Type B pancreatic cell (in vitro differentiated cells): Measurements from ENCODE around the gene C11orf71. TPM values are rescaled to one million over a fixed set of nuclear protein-coding genes. Genes with fewer than 3 reads are reported as not detected.

Experiments
- DNase-seq: peaks from one replicate; pipeline ENCODE4 v3.0.0; 2021; ENCODE audit warnings: mixed read lengths; ENCODE audit not compliant: unreplicated experiment; ENCODE audit errors: extremely low spot score
- H3K27ac Mint-ChIP-seq: 2 replicates; pipeline ENCODE4 v1.8.0; 2021; ENCODE audit warnings: mild to moderate bottlenecking, mixed read lengths
- H3K27me3 Mint-ChIP-seq: 2 replicates; pipeline ENCODE4 v1.8.0; 2021; ENCODE audit warnings: mixed read lengths
- H3K36me3 Mint-ChIP-seq: 2 replicates; pipeline ENCODE4 v1.8.0; 2021; ENCODE audit warnings: mixed read lengths
- H3K4me1 Mint-ChIP-seq: one replicate; pipeline ENCODE4 v1.8.0; 2021; ENCODE audit warnings: mixed read lengths; ENCODE audit not compliant: unreplicated experiment
- H3K4me3 Mint-ChIP-seq: 2 replicates; pipeline ENCODE4 v1.8.0; 2021; ENCODE audit warnings: mild to moderate bottlenecking, mixed read lengths
- H3K9me3 Mint-ChIP-seq: 2 replicates; pipeline ENCODE4 v1.8.0; 2021; ENCODE audit warnings: mixed read lengths
- total RNA-seq: library from RNA; stranded (reverse); gene quantifications from 2 replicates; pipeline ENCODE4 v1.2.1, GENCODE V29; 2021; ENCODE audit warnings: low replicate concordance
- TF ChIP-seq, protein P1 (sequence below): fragments of 200-600 bp; sonication (generic); conservative IDR thresholded peaks from 2 replicates; pipeline ENCODE4 v1.5.0; 2021; ENCODE audit warnings: antibody characterized with exemption, mild to moderate bottlenecking

The C11orf71 gene
- total RNA-seq, 1 donor from 2014 or later = 11.8 TPM

DNA sequence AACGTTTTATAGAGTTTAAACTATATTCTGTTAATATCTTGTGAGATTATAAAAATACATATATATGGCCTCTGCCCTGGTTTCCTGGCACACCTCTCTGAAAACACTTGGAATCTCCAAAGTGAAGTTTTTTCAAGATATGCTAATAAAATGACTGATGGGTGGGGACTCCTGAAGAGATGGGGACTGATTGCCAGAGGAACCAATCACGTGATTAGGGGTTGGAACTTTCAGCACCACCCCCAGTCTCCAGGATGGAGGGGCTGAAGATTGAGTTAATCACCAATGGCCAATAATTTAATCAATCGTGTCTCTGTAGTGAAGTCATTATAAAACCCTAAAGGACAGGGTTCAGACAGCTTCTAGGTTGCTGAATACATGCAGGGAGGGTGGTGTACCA is 37.4 kb downstream of the C11orf71 start:
- Mint-ChIP-seq H3K4me1 (peaks cover 4% of the 10 kb centered on the region), H3K27ac (no peak overlapping the region), H3K9me3 (no peaks in the 10 kb centered on the region), H3K36me3 (no peaks in the 10 kb centered on the region), H3K4me3 (no peak overlapping the region), H3K27me3 (no peaks in the 10 kb centered on the region)
- DNase-seq = no peak
- TF ChIP-seq, protein P1, sequence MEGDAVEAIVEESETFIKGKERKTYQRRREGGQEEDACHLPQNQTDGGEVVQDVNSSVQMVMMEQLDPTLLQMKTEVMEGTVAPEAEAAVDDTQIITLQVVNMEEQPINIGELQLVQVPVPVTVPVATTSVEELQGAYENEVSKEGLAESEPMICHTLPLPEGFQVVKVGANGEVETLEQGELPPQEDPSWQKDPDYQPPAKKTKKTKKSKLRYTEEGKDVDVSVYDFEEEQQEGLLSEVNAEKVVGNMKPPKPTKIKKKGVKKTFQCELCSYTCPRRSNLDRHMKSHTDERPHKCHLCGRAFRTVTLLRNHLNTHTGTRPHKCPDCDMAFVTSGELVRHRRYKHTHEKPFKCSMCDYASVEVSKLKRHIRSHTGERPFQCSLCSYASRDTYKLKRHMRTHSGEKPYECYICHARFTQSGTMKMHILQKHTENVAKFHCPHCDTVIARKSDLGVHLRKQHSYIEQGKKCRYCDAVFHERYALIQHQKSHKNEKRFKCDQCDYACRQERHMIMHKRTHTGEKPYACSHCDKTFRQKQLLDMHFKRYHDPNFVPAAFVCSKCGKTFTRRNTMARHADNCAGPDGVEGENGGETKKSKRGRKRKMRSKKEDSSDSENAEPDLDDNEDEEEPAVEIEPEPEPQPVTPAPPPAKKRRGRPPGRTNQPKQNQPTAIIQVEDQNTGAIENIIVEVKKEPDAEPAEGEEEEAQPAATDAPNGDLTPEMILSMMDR = no peak

DNA sequence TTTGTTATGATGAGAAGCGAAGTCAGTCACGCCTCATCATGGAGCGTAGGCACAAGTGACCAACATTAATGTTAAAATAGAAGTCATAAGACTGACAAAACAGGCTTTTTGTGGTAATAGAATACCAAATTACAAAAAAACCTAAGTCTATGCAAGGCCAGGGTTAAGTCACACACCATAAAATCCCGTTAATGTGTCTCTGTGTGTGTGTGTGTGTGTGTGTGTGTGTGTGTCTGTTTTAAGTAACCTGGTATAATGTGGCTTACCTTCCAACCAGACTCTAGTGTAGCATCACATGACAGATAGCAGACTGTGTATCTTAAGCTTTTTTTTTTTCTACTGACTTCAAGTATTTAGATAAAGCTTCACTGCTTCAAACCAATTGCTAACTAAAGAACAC is 38.0 kb downstream of the C11orf71 start:
- Mint-ChIP-seq H3K4me3 (no peak overlapping the region), H3K27ac (no peak overlapping the region), H3K4me1 (peaks cover 4% of the 10 kb centered on the region), H3K9me3 (no peaks in the 10 kb centered on the region), H3K36me3 (no peaks in the 10 kb centered on the region), H3K27me3 (no peaks in the 10 kb centered on the region)
- TF ChIP-seq, protein P1 = no peak
- DNase-seq = no peak

DNA sequence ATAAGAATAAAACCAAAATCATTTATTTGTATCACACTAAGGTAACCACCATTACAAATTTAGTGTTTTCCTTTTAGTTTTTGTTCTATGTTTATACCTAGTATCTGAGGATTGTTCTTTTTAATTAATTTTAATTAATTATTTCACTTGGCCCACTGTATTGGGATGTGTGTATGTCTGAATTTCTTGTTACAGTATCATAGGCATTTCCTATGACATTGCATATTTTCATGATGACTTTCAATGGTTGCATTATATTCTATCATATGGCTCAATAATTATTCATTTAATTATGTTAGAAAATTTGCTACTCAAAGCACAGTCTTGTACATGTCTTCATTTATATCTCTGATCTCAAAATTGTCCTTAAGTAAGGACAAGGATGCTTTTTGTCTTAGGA is 41.0 kb downstream of the C11orf71 start:
- TF ChIP-seq, protein P1 = no peak
- Mint-ChIP-seq H3K9me3 (no peaks in the 10 kb centered on the region), H3K4me3 (no peak overlapping the region), H3K27me3 (no peaks in the 10 kb centered on the region), H3K27ac (no peak overlapping the region), H3K4me1 (no peaks in the 10 kb centered on the region), H3K36me3 (no peaks in the 10 kb centered on the region)
- DNase-seq = no peak

DNA sequence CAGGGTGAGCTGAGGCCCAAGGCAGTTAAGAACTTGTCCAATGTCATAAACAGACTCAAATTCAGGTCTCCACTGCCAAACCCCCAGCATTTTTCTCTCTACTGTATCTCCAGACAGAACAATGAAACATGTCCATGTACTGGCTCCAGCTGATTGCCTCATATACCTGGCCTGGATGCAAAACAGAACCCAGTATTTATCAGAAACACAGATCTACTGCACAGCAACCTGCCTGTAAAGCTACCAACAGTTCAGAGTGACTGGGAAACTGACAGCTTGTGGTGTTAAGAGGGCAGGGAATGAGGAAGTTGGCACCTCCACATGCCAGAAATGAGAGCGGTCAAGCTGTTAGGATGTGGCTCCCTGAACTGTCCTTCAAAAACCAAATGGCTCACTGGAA is 41.6 kb downstream of the C11orf71 start:
- Mint-ChIP-seq H3K27me3 (no peaks in the 10 kb centered on the region), H3K27ac (peak overlapping the region; percentile 48), H3K4me1 (peaks cover 4% of the 10 kb centered on the region), H3K9me3 (no peaks in the 10 kb centered on the region), H3K4me3 (no peak overlapping the region), H3K36me3 (no peaks in the 10 kb centered on the region)
- no peak for DNase-seq
- TF ChIP-seq, protein P1 = no peak

DNA sequence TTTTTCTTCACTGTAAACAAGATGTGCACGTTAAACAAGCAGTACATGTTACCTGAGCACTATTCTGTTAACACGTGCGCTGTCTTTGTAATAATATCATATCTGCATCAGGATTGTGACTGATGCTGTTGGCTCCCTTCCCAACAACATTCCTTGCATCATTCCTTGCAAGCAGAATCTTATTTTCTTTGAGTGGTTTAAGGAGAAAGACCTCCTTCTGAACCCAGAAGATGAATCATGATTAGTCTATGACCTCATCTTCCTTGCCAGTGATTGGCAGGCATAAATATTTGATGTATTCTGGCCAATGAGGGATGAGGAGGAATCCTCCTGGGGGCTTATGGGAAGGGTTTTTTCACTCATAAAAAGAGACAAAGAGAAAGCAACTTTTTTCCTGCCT is 46.2 kb downstream of the C11orf71 start:
- no peak for DNase-seq
- H3K27ac Mint-ChIP-seq = peak overlapping the region; percentile 81

More for the DNA sequence above, 46.2 kb downstream of the C11orf71 start:
- H3K9me3 Mint-ChIP-seq = no peaks in the 10 kb centered on the region
- peaks cover 8% of the 10 kb centered on the region for H3K4me1 Mint-ChIP-seq
- no peaks in the 10 kb centered on the region for H3K27me3 Mint-ChIP-seq
- peak overlapping the region; percentile 71 for H3K4me3 Mint-ChIP-seq
- no peaks in the 10 kb centered on the region for H3K36me3 Mint-ChIP-seq
- TF ChIP-seq, protein P1 = no peak
